ENCODE data around the gene SLC2A1.

Gene SLC2A1

DNA sequence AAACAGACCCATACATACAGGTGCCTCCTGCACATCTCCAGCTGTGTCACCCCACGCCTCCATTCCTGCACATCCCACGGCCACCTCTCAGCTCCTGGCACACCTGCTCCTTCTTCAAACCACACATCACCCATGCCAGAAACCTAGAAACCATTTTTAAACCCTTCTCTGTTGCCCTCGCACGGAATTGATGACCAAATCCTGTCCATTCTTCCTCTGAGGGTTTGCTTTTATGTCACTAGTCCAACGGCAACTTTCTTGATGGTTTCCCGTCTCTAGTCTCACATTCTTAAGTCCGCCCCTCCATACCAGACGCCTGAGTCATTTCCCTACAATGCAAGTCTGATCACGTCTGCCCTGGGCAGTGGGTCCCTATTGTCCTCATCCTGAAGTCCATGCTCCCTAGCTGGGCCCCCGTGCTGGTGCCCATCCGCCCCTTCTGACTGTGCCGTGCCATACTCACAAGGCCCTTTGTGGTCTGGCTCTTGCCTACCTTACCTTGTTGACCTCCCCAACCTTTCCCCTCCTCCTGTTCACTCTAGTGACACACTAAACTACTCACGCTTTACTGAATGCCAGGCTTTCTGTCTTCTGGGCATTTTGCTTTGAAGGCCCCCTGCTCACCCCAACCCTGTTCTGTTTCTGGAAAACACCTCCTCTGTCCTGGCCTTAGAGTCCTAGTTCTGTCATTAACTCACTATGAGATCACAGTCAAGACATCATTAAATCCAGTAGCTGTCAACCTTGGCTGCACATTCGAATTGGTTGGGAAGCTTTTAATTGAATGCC is 17.6 kb downstream of the SLC2A1 start:
- DNase-seq = no peak

DNA sequence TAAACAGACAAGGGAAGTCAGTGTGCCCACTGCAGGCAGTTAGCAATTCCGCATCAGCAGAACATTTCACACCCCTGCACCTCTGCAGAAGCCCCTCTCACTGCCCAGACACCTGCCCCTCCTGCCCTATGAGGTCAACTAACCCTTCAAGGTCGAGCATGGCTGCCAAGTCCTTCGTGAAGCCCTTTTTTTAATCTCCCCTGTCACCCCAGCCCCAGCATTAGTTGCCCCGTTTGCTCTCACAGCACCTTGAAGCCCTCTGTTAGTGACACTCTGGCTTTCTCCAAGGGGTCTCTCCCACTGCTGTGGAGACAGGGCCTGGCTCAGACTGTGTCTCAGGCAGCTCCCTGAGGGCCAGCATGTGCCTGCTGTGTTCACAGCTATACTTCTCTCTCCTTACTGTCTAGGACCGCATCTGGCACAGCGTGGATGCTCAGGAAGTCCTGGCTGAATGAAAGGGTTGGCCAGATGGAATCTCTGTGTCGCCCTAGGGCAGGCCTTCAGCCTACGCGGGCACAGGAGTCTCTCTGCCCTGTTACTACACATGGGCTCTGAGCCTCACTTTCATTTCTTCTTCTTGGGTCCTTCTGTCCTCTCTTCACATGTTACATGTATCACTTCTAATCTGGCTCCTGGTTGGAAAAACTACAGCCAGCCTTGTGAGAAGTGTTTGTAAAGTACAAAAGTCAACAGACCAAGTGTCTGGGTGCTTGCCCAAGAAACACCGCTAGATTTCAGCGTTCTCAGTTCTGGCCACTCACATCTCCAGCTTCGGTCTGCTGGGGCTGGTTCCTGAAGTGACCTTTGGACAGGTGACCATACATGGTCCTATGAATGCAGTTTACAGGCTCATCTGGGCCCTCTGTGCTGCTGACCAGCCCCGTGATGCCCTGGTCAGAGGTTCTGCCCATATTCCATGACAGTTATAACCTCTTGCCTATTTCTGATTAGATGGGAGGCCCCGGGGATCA is 19.7 kb downstream of the SLC2A1 start:
- DNase-seq = no peak

DNA sequence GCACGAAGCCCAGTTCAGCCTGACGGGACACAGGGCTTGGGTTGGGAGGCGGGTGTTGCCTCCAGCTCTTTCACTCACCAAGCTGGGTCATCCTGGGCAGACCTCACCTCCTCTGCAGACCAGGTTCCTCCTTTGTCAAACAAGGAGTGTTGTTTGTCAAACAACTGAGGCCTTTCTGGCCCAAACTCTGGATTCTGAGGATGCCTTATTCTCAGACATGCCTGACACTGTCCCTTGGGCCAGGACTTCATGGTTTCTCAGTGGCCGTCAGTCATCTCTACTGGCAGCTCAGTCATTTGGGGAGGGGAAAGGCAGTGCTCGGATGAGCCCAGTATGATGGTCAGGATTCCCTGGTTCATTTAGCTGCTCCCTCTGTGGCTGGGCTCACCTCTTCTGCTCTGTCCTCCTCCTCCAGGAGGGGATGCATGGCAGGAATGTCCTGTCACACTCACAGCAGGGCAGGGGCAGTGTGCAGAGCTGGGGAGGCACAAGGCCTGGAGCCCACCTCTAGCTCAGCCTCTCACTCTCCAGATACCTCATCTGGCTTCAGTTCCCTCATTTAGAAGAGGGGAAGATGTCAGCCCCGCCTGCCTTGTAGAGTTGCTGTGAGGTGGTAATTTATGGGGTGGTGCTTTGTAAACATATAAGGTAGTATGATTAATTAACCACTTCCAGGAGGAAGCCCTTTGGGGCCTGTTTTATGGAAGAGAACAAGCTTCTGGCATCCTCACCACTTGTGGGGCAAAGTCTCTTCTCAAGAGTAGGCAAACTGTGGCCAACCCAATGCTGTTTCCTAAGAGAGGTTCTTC is 20.6 kb downstream of the SLC2A1 start:
- DNase-seq = no peak

DNA sequence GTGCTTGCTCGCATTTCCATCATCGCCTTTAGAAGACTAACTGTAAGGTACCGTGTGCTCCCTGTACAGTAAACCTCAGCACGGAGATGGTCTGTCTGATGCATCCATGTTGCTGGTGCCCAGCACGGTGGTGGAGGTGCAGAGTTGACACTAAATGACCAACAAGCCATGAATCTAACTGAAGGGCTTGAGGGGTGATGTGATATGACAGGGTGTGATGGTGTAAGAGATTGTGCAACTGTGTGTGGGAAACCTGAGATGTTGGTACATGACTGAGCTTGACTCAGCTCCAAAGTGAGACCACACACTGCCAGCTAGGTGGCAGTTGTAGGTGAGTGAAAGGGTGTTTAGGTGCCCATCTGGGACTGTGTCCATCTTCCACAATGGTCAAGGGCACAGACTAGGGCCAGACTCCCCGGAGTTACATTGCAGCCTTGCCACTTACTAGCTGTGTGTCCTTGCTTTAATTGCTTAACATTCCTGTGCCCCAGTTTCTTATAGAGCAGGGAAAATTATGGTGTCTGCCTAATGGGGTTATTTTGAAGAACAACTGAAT is 21.4 kb downstream of the SLC2A1 start:
- DNase-seq = no peak

DNA sequence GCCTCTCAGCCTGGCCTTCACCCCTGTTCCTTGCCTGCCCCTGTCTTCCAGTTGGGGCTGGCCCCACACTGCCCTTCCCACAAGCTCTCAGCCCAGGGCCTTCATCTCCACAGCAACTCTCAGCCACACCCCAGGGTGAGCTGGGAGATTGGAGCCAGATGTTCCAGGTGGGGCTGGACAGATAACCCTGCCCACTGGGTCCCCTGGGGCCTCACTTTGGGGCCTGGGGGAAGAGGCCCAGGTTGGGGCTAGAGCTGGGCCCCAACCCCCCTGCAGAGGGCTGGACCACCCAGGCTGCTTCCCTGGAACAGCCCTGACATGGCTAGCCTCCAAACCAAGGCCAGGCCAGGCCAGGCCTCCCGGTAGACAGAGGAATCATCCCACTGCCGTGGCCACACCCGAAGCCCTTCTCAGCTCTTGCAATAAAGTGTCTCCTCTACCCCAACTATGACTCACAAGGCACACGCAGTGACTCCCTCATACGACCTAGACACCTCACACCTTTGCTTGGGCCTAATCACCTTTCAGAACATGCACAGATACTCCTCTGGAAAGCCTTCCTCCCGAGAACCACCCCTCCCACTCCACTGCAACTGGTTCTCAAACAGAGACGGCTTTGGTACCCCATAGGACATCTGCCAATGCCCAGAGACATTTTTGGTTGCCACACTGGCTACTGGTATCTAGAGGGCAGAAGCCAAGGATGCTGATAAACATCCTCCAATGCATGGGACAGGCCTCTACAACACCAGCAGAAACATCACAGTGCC is 22.2 kb downstream of the SLC2A1 start:
- DNase-seq = no peak

DNA sequence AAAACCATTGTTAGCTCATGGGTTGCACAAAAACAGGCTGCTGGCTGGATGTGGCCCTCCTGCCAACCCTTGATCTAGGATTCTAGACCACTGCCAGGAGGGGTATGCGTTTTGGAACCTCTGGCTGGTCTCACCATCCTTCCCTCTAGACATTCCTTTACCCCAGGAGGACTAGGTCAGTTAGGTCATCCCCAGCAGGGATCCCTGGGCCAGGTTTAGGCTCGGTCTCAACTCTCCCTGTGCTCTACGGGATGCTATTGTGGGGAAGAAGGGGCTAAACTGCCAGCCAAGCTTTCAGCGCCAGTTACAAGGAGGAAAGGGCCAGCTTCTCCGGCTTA is 22.7 kb downstream of the SLC2A1 start:
- no peak for DNase-seq

DNA sequence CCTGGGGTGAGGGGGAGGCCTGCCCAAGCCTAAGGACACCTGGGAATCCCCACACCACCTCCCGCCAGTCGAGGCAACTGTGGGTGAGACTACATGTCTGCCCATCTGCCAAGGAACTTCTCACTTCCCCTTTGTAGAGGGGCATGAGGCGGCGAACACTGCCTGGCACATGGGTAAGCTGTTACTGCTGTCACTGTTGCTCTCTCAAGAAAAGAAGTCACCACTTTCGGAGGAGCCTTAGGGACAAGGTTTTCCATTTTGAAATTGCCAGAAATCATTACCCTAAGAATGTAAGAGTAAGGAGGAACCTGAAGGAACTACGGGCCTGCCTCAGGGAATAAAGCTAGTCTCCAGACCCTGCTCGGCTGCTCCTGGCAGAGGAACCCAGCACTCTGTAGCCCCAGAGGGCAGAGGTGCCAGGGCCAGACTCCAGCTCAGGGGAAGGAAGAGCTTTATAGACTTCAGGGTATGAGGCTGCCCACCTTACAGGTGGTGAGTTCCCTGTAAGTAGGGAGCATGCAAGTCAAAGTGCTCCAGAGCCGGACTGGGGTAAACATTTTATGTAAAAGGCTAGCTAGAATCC is 23.3 kb downstream of the SLC2A1 start:
- no peak for DNase-seq

DNA sequence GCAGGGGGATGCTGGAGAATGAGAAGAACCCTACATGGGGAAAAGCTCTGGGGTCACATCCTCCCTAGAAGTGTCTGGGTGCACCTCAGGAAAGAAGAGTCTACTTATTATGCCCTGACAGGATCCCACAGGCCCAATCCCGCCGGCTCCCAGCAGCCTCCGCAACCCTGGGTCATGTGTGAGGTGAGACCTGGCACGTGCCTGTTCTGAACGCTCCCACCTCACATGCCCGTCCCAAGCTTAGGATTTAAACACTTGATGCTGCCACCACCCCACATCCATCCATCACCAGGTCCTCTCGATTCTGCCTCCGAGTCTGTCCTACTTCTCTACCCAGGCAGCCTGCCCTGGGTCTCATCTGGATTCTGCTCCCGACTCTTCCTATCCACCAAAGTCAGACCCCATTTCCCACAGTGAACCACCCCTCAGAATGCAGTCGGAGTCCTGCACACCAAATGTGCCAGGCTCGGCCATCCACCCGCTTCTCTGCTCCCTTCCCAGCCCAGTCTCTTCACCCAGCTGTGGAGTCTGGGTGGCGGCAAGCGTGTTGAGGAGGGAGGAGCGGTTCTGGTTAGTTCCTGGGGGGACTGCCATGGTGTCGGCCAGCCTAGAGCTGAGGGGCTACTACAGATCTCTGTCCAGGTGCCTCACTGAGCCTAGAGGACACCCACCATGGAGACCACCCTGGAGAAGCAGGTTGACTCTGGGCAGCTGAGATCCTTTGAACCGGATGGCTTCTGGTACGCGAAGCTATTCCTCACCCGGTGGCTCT is 23.9 kb downstream of the SLC2A1 start:
- no peak for DNase-seq

DNA sequence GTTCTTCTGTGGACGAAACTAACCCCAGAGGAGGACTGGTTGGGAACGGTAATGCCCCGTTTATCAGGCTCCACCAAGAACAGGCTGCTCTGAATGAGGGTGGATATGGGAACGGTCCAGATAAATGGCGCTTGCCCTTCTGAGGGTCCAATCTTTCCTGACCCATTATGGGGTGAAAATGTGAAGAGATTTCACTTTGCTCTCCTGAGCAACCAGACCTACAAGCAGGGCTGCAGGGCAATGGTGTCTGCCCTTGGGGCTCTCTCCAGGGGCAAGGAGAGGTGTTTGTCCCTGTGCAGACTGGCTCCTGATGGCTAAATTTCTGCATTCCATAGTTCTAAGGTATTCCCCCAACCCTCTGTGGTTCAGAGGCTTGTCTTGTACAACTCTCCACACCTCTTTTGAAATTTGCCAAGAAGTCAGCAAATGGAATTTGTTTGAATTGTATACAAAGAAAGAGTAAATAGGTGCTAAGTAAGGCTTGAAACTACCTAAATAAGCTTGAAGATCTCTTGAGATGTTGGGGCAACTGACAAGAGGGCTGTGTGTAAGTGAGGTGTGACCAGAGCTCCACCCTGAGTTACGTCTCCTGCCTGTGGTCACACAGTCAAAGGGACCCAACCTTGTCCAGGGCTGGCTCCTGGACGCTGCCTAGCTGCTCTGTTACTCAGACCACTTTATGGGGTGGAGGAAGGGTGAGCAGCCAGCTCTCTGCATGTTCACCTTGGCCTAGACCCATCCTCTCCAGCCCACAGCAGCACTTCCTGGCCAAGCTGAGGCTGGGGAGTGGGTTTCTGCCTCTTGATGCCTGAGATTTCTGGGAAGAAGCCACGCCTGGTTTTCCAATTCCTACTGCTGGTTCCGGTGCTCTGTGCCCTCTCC is 24.8 kb downstream of the SLC2A1 start:
- DNase-seq = no peak

DNA sequence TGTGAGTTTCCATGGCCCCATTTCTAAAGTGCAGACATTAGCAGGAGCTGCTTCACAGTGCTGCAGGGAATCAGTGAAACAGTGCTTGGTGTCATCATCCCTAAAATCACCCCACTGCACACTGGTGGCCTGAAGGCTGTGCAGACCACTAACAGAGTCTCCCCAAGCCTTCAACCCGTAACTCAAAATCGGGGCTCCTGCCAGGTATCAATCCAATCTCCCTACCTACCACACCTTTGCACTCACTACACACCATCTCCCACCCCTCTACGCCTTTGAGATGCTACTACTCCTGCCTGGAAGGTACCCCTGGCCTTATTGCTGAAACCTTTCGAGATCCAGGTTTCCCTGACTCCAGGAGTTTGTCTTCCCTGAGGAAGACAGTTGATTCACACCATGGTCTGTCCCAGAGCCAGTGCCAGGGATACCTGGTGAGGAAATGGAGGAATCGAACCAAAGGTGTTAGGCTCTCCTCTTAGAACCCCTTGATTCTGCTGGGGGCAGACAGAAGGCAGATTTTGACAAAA is 25.5 kb downstream of the SLC2A1 start:
- DNase-seq = no peak

DNA sequence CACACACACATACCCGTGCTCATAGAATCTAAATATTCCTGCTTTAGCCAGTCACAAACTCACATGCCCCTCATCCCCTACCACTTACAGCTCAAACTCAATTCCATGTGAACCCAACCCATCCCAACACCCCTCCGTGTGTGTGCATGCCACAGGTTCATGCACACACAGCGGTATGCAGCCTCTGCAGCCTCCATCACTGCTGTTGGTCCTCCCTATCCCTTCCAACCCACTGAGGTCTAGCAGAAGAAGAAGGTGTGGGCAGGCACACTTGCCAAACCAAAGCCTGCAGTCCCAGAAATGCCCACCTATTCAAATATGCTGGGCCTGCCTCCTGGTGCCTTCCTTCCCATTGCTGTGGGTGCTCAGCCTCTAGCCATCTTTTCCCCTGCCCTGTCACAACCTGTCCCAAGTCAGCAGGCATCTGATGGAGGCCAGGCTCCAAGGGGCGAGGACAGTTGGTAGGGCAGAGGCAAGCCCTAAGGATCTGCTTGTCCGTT is 26.2 kb downstream of the SLC2A1 start:
- no peak for DNase-seq

DNA sequence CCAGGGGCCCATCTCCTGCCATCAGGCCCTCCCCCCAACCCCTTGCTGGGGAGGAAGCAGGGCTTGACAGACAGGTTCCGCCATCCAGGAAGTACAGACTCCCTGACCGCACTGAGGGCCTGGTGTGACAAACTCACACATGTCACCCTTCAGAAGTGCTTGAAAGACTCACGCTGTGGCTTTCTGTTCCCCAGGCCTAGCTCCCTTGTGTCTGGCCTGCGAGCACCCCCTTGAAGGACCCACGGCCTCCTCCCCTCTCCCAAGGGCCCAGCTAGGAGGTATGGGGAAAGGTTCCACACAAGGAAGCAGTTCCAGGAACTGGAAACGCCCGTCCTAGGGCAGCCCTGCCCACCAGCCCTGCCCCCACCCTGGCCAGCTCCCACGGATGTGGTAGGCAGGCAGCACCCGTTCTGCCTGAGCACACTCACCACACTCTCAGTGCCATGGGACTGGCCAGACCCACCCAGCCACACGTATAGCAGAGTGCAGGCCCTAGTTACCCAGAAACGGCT is 26.7 kb downstream of the SLC2A1 start:
- DNase-seq = no peak

DNA sequence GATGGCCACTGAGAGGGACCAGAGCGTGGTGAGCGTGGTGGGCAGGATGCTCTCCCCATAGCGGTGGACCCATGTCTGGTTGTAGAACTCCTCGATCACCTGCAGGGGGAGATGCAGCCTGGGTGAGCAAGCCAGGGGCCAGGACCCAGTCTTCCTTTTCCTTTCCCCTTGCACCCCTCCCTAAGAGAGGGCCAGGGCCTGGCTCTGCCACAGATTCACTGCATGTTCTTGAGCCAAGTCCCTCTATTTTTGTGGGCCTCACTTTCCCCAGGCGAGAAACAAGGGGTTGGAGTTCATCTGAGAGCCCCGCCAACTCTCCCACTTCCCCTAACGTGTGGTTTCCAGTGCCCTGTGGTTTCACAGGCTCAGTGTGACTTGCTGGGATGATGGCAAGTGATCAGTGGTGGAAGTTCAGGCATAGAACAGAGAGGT is 27.5 kb downstream of the SLC2A1 start:
- DNase-seq = no peak

DNA sequence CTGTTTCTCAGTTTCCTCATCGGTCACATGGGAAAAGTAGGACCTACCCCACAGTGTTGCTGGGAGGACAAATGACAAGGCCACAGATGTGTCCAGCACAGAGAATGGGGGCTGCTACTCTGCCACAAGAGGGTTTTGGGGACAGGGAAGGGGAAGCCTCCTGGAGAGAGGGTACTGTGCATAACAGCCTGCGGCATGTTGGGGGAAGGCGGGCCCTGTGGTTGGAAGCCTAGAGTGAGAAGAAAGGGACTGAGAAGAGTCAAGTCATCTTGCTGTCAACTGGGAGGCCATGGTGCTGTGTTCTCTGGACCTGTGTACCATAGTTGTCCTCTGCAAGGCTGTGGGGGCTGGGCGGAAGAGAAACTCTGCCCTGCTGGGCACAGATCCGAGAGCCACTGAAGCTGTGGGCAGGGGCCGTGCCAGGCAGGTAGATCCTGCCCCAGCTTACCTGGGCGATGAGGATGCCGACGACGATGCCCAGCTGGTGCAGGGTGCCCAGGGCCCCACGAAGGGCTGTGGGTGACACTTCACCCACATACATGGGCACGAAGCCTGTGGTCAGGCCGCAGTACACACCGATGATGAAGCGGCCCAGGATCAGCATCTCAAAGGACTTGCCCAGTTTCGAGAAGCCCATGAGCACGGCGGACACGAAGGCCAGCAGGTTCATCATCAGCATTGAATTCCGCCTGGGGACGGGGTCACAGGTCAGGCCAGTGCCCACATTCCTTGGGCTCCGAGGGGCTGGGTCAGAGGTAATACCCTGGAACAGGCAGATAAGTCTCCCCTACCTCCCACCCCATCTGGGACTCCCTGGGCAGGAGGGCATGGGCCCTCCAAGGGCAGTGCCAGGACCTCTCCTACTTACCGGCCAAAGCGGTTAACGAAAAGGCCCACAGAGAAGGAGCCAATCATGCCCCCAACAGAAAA is 28.2 kb downstream of the SLC2A1 start:
- no peak for DNase-seq

DNA sequence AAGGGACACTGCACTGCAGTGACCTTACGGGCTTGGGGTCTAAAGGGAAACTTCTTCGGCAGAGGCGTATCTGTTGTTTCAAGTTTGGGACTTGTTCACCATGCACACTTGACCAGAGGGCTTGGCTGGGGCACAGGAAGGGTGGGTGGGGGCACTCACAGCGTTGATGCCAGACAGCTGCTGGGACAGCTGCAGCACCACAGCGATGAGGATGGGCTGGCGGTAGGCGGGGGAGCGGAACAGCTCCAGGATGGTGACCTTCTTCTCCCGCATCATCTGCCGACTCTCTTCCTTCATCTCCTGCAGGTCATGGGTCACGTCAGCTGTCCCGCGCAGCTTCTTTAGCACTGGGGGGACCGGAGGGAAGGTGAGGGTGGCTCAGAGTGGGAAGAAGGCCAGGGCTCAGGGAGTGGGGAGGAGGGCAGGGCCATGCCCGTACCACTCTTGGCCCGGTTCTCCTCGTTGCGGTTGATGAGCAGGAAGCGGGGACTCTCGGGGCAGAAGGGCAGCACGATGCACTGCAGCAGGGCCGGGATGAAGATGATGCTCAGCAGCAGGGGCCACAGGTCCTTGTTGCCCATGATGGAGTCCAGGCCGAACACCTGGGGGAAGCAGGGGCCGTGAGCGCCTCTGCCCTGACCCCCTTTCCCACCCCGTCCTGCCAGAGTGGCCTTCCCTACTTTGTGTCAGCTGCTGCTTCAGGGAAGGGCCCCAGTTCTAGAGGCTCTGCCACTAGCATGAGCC is 29.1 kb downstream of the SLC2A1 start:
- no peak for DNase-seq

DNA sequence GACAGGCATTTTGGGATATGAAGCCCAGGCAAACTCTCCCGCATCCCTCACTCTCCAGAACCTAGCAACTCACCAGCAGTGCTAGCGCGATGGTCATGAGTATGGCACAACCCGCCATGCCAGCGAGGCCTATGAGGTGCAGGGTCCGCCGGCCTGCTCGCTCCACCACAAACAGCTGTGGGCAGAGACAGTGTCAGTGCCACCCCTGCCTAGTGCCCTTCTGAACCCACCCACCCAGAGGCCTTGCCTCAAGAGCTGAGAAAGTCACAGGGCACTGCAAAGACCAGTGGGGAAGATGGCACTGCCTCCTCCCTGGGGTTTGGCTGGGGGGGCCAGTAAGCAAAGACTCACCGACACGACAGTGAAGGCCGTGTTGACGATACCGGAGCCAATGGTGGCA is 29.8 kb downstream of the SLC2A1 start:
- no peak for DNase-seq

DNA sequence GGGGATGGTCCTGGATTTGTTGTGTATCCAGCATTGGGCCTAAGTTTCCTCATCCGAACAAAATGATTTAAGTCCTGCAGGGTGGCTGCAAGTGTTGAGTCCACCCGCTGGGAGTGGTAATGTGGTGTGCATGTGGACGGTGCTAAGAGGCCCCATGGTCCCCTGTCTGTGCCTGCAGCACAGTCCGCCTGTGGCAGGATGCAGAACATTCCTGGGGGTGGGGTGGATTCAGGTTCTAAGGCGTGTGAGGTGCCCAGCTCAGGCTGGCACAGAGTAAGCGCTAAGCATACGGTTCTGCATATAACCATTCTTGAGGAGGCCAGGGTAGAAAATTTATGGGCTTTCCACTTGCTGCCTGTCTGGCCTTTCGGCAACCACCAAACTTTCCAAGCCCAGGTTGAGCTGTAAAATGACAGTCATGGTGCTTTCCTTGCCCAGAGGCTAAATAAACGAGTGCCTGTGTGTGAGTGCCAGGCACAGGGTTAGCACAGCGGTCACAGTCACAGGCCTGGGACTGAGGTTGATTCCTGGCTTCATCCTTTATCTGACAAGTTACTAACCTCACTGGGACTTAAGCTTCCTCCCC is 30.7 kb downstream of the SLC2A1 start:
- DNase-seq = no peak

Data from NCI-H524 treated with DMSO at 0.1 percent for 48 hours (cell line).